IPS-11a (cell line): ENCODE results near the gene MYO7A.

Experiments used
- H3K4me3 ChIP-seq: one replicate; pipeline ENCODE4 v1.5.1; 2013; ENCODE audit warnings: low read depth, low read length, control low read depth

MYO7A gene

DNA sequence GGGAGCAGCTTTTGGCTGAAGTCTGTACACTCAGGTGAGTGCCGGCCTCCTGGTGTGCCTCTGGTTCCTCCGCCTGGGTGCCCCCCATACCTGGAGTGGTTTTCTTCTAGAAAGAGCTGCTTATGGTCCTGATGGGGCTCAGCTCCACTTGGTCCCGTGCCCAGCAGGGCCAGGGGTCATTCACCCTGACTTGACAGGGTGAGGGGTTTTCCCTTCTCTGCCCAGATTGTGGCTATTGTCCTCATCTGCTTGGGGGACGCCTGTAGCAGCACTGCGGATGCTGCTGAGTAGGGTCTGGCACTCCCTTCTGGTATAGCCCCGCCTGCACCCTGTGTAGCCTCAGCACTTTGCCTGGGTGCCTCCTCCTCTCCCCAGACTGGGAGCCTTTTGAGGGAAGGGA lies 17.2 kb upstream of the MYO7A start:
- no peak overlapping the region for H3K4me3 ChIP-seq

DNA sequence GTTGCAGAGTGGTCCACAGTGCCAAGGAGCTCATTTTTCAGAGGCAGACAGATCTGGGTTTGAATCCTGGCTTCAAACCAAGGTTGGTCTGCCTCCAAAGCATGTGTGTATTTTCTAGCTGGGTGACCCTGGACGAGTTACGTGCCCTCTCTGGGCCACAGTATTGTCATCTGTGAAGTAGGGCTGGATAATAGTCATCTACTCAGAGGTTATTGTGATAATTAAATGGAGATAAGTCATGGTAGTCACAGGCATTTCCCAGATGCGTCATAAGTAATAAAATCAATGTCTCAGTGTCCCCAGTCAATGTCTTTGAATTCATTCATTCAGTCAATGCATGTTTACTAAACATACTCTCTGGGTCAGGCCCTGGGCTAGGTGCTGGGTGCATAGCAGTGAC lies 16.8 kb upstream of the MYO7A start:
- H3K4me3 ChIP-seq: no peak overlapping the region

DNA sequence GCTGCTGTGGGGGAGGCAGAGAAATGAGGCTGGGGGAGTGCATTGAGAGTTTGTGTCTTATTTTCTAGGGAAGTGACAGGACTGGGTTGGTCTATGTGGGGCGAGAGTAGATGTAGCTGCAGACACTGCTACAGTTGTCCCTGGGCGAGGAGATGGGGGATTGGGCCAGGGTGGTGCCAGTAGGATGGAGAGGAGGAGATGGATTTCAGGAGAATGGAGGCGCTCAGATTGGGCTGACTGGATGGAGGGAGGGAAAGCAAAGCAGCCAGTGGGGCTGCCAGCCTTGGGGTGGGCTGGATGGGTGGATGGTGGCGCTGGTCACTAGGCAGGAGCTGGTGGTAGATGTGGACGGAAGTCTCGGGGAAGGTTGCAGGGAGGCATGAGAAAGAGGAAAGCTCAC lies 16.1 kb upstream of the MYO7A start:
- H3K4me3 ChIP-seq: no peak overlapping the region

- H3K4me3 ChIP-seq: no peak overlapping the region
Observed at GRCh38 chr11:77112641-77113381, 15.2 kb upstream of the MYO7A start.

GRCh38 chr11:77113382-77114088 lies 14.5 kb upstream of the MYO7A start:
- H3K4me3 ChIP-seq: no peak overlapping the region

DNA sequence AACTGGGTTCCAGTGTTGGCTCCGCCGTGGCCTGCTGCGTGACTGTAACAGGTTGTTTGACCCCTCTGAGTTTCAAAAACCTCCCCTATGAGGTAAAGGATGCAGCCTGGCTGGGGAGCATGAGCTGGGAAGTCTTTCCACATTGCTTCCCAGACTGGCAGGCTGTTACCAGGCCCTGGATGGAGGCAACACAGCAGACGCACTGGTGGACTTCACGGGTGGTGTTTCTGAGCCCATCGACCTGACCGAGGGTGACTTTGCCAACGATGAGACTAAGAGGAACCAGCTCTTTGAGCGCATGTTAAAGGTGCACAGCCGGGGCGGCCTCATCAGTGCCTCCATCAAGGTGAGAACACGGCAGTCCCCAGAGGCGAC lies 14.0 kb upstream of the MYO7A start:
- no peak overlapping the region for H3K4me3 ChIP-seq

GRCh38 chr11:77115181-77115611 lies 12.8 kb upstream of the MYO7A start:
- no peak overlapping the region for H3K4me3 ChIP-seq

DNA sequence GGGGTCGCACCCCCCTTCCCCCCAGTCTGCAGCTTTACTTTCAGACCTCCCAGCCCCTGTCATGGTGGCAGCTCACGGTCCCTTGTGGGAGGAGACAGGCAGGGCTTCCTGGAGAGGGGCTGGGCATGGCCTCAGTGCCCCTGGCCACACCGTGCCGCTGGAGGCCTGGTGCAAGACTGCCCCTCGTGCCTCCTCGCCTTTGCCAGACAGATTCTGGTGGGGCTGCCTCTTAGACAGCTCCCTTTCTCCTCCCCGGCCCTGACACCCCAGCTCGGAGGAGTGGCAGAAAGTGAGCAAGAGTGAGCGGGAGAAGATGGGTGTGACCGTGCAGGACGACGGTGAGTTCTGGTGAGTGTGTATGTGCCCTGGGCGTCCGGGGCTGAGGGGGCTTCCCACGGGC lies 12.1 kb upstream of the MYO7A start:
- no peak overlapping the region for H3K4me3 ChIP-seq

DNA sequence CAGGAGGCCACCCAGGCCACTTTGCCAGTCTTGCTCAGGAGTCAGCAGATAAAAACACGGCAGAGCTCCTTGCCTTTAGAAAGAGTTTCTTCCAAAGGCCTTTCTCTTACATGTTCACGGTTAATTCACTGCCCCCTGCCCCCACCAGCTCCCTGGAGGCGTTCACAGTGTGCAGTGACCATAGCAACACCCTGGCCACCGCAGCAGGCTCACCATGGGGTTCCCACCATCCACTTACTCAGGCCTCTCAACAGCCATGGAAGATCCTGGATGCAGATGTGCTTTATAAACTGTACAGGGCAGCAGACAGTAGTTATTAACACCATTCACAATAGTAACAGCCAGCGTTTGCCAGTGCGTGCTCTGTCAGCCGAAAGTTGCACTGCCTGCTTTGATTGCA lies 10.6 kb upstream of the MYO7A start:
- no peak overlapping the region for H3K4me3 ChIP-seq

DNA sequence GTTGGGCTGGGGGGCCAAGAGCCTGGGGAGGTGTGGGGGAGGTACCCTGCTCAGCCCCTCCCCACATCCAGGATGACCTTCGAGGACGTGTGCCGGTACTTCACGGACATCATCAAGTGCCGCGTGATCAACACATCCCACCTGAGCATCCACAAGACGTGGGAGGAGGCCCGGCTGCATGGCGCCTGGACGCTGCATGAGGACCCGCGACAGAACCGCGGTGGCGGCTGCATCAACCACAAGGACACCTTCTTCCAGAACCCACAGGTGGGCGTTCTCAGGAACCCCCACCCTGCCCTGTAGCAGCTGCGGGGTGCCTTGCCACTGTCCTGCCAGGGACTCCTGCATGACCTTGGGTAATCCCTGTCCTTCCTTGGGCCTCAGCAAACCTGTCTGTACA lies 10.0 kb upstream of the MYO7A start:
- no peak overlapping the region for H3K4me3 ChIP-seq

DNA sequence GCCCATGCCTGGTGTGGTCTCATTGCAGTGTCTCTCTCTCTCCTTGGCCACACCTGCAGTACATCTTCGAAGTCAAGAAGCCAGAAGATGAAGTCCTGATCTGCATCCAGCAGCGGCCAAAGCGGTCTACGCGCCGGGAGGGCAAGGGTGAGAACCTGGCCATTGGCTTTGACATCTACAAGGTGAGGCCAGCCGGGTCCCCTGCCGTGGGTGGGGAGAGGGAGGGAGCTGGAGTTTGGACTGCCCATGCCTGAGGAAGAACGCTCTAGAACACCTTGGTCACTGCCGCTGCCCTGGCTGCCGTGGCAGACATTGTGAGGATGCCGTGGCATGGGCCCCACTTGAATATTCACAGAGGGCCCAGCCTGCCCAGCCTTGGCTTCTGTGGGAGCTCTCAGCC lies 9.1 kb upstream of the MYO7A start:
- no peak overlapping the region for H3K4me3 ChIP-seq

GRCh38 chr11:77119531-77119936 lies 8.5 kb upstream of the MYO7A start:
- no peak overlapping the region for H3K4me3 ChIP-seq

- H3K4me3 ChIP-seq: no peak overlapping the region
Observed at GRCh38 chr11:77120571-77120970, 7.5 kb upstream of the MYO7A start.

GRCh38 chr11:77121096-77121640 lies 6.9 kb upstream of the MYO7A start:
- no peak overlapping the region for H3K4me3 ChIP-seq

DNA sequence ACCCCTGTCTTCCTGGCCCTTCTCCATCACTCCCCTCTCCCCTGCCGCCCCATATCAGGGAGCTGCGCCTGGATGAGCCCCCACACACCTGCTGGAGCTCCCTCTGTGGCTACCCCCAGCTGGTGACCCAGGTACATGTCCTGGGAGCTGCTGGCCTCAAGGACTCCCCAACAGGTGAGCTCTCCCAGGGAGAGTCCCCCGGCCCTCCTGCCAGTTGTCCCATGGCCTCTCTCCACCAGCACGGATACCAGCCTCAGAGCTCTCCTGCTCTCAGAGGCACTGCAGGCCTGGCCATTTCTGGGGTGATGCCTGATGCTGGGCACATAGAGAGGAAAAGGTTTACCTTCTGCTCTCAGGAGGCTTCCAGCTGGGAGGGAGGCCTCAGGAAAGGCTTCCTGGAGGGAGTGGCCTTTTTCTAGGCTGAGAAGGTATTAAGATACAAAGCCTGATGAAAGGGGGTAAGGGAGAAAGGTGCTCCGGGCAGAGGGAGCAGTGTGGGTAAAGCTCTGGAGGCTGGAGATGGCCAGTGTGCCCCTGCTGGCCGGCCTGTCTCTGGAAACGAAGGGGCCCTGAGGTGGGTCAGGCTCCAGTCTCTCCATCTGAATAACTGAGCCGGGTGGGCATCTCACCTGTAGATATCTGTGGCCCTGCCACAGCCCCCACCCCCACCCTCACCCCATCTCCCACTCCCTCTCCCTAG lies 6.0 kb upstream of the MYO7A start:
- H3K4me3 ChIP-seq: no peak overlapping the region

GRCh38 chr11:77122576-77123212 lies 5.4 kb upstream of the MYO7A start:
- H3K4me3 ChIP-seq: no peak overlapping the region

- no peak overlapping the region for H3K4me3 ChIP-seq
Observed at GRCh38 chr11:77123591-77123990, 4.5 kb upstream of the MYO7A start.

GRCh38 chr11:77124041-77124440 lies 4.0 kb upstream of the MYO7A start:
- no peak overlapping the region for H3K4me3 ChIP-seq

- no peak overlapping the region for H3K4me3 ChIP-seq
Observed at GRCh38 chr11:77124488-77124887, 3.6 kb upstream of the MYO7A start.

DNA sequence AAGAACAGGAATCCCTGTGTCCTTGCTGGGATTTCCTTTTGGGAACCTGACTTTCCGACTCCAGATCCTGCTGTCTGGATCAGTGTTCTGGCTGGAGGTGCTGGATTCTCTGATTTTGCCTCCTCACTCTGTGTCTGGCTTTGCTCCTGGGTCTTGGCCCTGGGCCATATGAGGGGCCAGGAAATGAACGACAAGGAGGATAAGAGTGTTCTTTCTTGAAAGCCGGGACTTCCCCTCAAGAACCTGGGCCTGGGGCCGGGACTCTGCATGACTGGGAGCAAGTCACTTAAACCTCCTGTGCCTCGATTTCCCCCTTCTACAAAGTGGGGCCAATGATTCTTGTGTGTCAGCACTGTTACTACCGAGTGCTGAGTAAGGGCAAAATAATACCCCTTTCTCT lies 2.9 kb upstream of the MYO7A start:
- H3K4me3 ChIP-seq: no peak overlapping the region

DNA sequence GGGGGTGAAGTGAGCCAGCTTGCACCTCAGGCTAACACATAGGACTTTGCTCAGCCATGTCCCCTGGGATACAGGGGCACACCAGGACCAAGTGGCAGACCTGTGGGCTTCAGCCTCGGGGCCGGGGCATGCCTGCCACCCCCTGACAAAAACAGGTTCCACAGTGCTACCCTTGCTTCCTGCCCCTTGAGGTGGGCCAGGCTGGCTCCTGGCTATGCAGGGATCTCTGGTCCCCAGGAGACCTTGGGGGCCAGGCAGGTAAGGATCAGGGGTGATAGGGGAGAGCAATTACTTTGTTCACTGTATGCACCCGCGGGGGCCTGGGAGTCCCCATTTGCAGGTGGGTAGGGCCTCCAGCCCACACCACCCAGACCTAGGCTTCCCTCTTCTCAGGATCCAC lies 2.4 kb upstream of the MYO7A start:
- no peak overlapping the region for H3K4me3 ChIP-seq
